OCI-LY7 (cell line): ENCODE data around the gene CRTAP. TPM values are rescaled to one million over a fixed set of nuclear protein-coding genes. Genes with fewer than 3 reads are reported as not detected.

Experiments
- BruUV-seq: library from RNA; stranded (reverse); fragments of 400-500 nt; replicated peaks from 2 replicates; lab custom pipeline; 2021; lab: Mats Ljungman, UMichigan
- CTCF ChIA-PET: fragments of 300-600 bp; sonication (Branson Sonifier 250); formaldehyde crosslinking; loops from one replicate; lab custom pipeline; 2022; ENCODE audit warnings: antibody characterized with exemption; ENCODE audit not compliant: unreplicated experiment; lab: Charles Lee
- POLR2A ChIA-PET: fragments of 300-600 bp; sonication (Branson Sonifier 250); formaldehyde crosslinking; loops from one replicate; lab custom pipeline; 2022; ENCODE audit warnings: antibody characterized with exemption; lab: Charles Lee
- DNase-seq: peaks from one replicate; pipeline ENCODE4 v3.0.0-alpha.2; 2015; ENCODE audit warnings: low spot score
- H2AFZ ChIP-seq: fragments of 200-600 bp; sonication (generic), shearing (Covaris generic); 2 replicates; pipeline ENCODE4 v1.6.1; 2014; ENCODE audit warnings: mild to moderate bottlenecking, antibody characterized with exemption, low read length, moderate library complexity
- H3K27ac ChIP-seq: fragments of 200-600 bp; sonication (generic); 2 replicates; pipeline ENCODE4 v1.5.1; 2014; ENCODE audit warnings: mixed run types, low read depth, mild to moderate bottlenecking, moderate library complexity, low read length, inconsistent platforms; ENCODE audit not compliant: poor library complexity, severe bottlenecking
- H3K36me3 ChIP-seq: fragments of 200-600 bp; sonication (generic); 2 replicates; pipeline ENCODE4 v1.6.1; 2014; ENCODE audit warnings: mild to moderate bottlenecking, antibody characterized with exemption, low read length, moderate library complexity, mixed read lengths; ENCODE audit not compliant: insufficient read depth
- H3K4me1 ChIP-seq: fragments of 200-600 bp; sonication (generic); 2 replicates; pipeline ENCODE4 v1.5.1; 2014; ENCODE audit warnings: mild to moderate bottlenecking, low read length; ENCODE audit not compliant: insufficient read depth, poor library complexity, severe bottlenecking
- H3K4me2 ChIP-seq: fragments of 200-600 bp; sonication (generic); 2 replicates; pipeline ENCODE4 v1.6.1; 2014; ENCODE audit warnings: mild to moderate bottlenecking, low read length
- H3K4me3 ChIP-seq: fragments of 200-600 bp; sonication (generic); 2 replicates; pipeline ENCODE4 v1.5.1; 2014; ENCODE audit warnings: mild to moderate bottlenecking, low read depth, low read length; ENCODE audit not compliant: poor library complexity, severe bottlenecking
- H3K79me2 ChIP-seq: fragments of 200-600 bp; sonication (generic); 2 replicates; pipeline ENCODE4 v1.6.1; 2016; ENCODE audit warnings: low read depth, mild to moderate bottlenecking, low read length, moderate library complexity, mixed read lengths; ENCODE audit not compliant: insufficient read depth
- H3K9me2 ChIP-seq: fragments of 200-600 bp; sonication (generic); 2 replicates; pipeline ENCODE4 v1.6.1; 2016; ENCODE audit warnings: mild to moderate bottlenecking, low read length, mixed read lengths; ENCODE audit not compliant: insufficient read depth
- H3K9me3 ChIP-seq: fragments of 200-600 bp; sonication (generic); 2 replicates; pipeline ENCODE4 v1.6.1; 2014; ENCODE audit warnings: mild to moderate bottlenecking, mixed run types, low read length, mixed read lengths
- H4K20me1 ChIP-seq: fragments of 200-600 bp; sonication (generic); 2 replicates; pipeline ENCODE4 v1.6.1; 2014; ENCODE audit warnings: mild to moderate bottlenecking, antibody characterized with exemption, low read length, moderate library complexity, mixed read lengths; ENCODE audit not compliant: insufficient read depth
- CTCF ChIP-seq: fragments of 200-600 bp; sonication (generic); conservative IDR thresholded peaks from 2 replicates; pipeline ENCODE4 v1.5.1; 2014; ENCODE audit warnings: mild to moderate bottlenecking, antibody characterized with exemption, low read length, moderate library complexity, mixed read lengths
- EZH2phosphoT487 ChIP-seq: fragments of 200-600 bp; sonication (generic); IDR thresholded peaks from 2 replicates; pipeline ENCODE4 v1.6.1; 2018; ENCODE audit warnings: low read depth, borderline replicate concordance, mild to moderate bottlenecking, mixed run types, antibody characterized with exemption, low read length, moderate library complexity, mixed read lengths
- intact Hi-C: fragments of 100-400 bp; cut with micrococcal nuclease; formaldehyde crosslinking; loops from one replicate; pipeline ENCODE4 v1.10.0; 2022; ENCODE audit not compliant: unreplicated experiment
- small RNA-seq: library from RNA; depleted of rRNA; stranded (forward); fragments of <200 nt; gene quantifications from one replicate; pipeline ENCODE3, GENCODE V24; 2014
- total RNA-seq, 2 experiments: library from RNA; depleted of rRNA in 1 of 2; stranded (reverse); fragments of >200 nt in 1 of 2; shearing (Covaris generic) in 1 of 2; gene quantifications; 2 replicates each; pipeline ENCODE4 v1.2.3, GENCODE V29; 2014 to 2022

CRTAP gene
- total RNA-seq, 2 experiments from 2014 or later = 19.2 to 53.7 TPM

DNA sequence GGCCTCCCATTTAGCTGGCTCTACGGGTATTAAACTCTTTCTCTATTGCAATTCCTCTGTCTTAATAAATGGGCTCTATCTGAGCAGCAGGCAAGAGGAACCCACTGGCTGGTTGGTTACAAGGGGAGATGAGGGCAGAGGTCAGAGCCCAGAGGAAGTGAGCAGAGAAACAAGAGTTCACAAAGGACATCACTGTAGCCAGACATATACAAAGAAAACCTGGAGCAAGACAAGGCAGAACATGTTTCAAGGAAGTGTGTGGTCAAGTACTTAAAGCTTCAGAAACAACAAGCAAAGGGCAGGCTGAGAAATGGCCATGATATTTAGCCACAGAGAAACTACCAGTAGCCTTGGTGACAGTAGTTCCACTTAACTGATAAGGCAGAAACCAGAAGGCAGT lies 80.5 kb downstream of the CRTAP start:
- no peak overlapping the region for H2AFZ ChIP-seq
- TF ChIP-seq EZH2phosphoT487 (no peak), CTCF (no peak)
- no peaks in the 10 kb centered on the region for H3K9me3 ChIP-seq
- no peak overlapping the region for H3K4me2 ChIP-seq
- no peak for DNase-seq
- no peaks in the 10 kb centered on the region for H3K79me2 ChIP-seq
- ChIA-PET POLR2A (interaction anchor here (1.0 kb wide), 1 partner anchor 9 kb away, joined by 3 read pairs; no protein-coding TSS in a partner anchor), CTCF (no interaction called here)
- H3K36me3 ChIP-seq = no peaks in the 10 kb centered on the region
- no peaks in the 10 kb centered on the region for H3K4me1 ChIP-seq
- intact Hi-C loops = no loop called here
- no peaks in the 10 kb centered on the region for H3K9me2 ChIP-seq
- BruUV-seq = no TSS peak
- H3K27ac ChIP-seq = no peak overlapping the region
- H3K4me3 ChIP-seq = no peak overlapping the region
- H4K20me1 ChIP-seq = no peaks in the 10 kb centered on the region

- Histone ChIP-seq H3K27ac (no peak overlapping the region), H3K9me2 (no peaks in the 10 kb centered on the region), H3K9me3 (no peaks in the 10 kb centered on the region), H3K4me1 (no peaks in the 10 kb centered on the region), H3K79me2 (no peaks in the 10 kb centered on the region), H2AFZ (no peak overlapping the region), H4K20me1 (no peaks in the 10 kb centered on the region), H3K4me3 (no peak overlapping the region), H3K36me3 (no peaks in the 10 kb centered on the region), H3K4me2 (no peak overlapping the region)
- no peak for TF ChIP-seq EZH2phosphoT487
- no peak for TF ChIP-seq CTCF
- no peak for DNase-seq
- POLR2A ChIA-PET = no interaction called here
- intact Hi-C loops = no loop called here
- CTCF ChIA-PET = interaction anchor here (0.6 kb wide), 1 partner anchor 65 kb away, joined by 3 read pairs; no protein-coding TSS in a partner anchor
- BruUV-seq = no TSS peak
Observed at GRCh38 chr3:33196538-33196937, 82.7 kb downstream of the CRTAP start.

Small RNA genes within 50 kb of the gene (small RNA-seq; reads per million reads assigned to genes)
- not detected for gene AC123900.1
- gene RN7SL296P = not detected
- gene SUMO2P10 = not detected

Other genes with a start within 250 kb of the CRTAP start
- gene CCR4, start 162.4 kb upstream of the CRTAP start, total RNA-seq (2014; rRNA removed; shearing (Covaris generic)) = not detected in 2 replicates
- gene CCR4, start 162.4 kb upstream of the CRTAP start, total RNA-seq (2022) = not detected in 2 replicates
- gene GLB1, start 16.9 kb upstream of the CRTAP start, total RNA-seq (2014; rRNA removed; shearing (Covaris generic)) = 9.7 and 13.2 TPM in 2 replicates
- gene GLB1, start 16.9 kb upstream of the CRTAP start, total RNA-seq (2022) = 25.8 and 26.1 TPM in 2 replicates
- gene TMPPE, start 16.9 kb upstream of the CRTAP start, total RNA-seq (2014; rRNA removed; shearing (Covaris generic)) = 1.7 and 2.1 TPM in 2 replicates
- 5.5 and 6.1 TPM in 2 replicates for gene TMPPE, start 16.9 kb upstream of the CRTAP start, total RNA-seq (2022)
- gene SUSD5, start 104.8 kb downstream of the CRTAP start, total RNA-seq (2014; rRNA removed; shearing (Covaris generic)) = not detected in 2 replicates
- not detected in 2 replicates for gene SUSD5, start 104.8 kb downstream of the CRTAP start, total RNA-seq (2022)
- 0.06 and 0.08 TPM in 2 replicates for gene FBXL2, start 163.4 kb downstream of the CRTAP start, total RNA-seq (2014; rRNA removed; shearing (Covaris generic))
- gene FBXL2, start 163.4 kb downstream of the CRTAP start, total RNA-seq (2022) = not detected in 2 replicates